ENCODE measurements around the gene RILPL2. TPM values are rescaled to one million over a fixed set of nuclear protein-coding genes. Genes with fewer than 3 reads are reported as not detected.

Gene RILPL2
- polyA plus RNA-seq, 3 donors = 19.3 to 25.1 (median 21.0) TPM

DNA sequence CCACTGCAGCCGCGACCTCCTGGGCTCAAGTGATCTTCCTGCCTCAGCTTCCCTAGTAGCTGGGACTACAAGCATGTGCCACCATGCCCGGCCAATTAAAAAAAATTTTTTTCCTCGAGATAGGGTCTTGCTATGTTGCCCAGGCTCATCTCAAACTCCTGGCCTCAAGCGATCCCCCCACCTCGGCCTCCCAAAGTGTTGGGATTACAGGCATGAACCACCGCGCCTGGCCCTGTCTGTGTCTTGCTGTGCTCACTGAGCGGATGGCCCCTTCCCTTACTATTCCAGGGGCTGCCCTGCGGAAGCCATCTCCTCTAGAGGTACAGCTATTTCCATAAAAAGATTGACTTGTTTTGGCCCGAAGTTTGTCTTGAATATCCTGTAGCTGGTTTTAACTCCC is 41.6 kb upstream of the RILPL2 start:
- Mint-ChIP-seq H3K27ac (no peak overlapping the region), H3K27me3 (ENCODE audit: low read depth in 3 of 3) (peaks cover 0 to 4% (median 3%) of the 10 kb centered on the region in 3 donors), H3K36me3 (peaks cover 10 to 18% of the 10 kb centered on the region in 2 donors), H3K4me1 (peaks cover 2% of the 10 kb centered on the region), H3K9me3 (no peaks in the 10 kb centered on the region), H3K4me3 (no peak overlapping the region)
- no peak overlapping the region for H3K4me2 ChIP-seq (replicated peaks; ENCODE audit: extremely low read depth, low read length, poor library complexity, severe bottlenecking)
- H3K79me2 ChIP-seq (ENCODE audit: insufficient read depth, low read length) = no peaks in the 10 kb centered on the region
- H4K20me1 ChIP-seq (ENCODE audit: insufficient read depth, low read length) = no peaks in the 10 kb centered on the region
- no peak overlapping the region for H3K27ac ChIP-seq (ENCODE audit: low read depth in 1 of 2, low read length in 2 of 2)
- 97% methylated on average over 8 of the region's 11 CpGs for WGBS (ENCODE audit: insufficient coverage)
- intact Hi-C loops (cut with micrococcal nuclease) = no loop called here
- no peaks in the 10 kb centered on the region for H3K4me1 ChIP-seq (ENCODE audit: control insufficient read depth in 1 of 2, insufficient read depth in 2 of 2, low read length in 2 of 2)
- no peak overlapping the region for H2AFZ ChIP-seq (ENCODE audit: insufficient read depth, low read depth, low read length, poor library complexity, severe bottlenecking)
- TF ChIP-seq, protein P1, sequence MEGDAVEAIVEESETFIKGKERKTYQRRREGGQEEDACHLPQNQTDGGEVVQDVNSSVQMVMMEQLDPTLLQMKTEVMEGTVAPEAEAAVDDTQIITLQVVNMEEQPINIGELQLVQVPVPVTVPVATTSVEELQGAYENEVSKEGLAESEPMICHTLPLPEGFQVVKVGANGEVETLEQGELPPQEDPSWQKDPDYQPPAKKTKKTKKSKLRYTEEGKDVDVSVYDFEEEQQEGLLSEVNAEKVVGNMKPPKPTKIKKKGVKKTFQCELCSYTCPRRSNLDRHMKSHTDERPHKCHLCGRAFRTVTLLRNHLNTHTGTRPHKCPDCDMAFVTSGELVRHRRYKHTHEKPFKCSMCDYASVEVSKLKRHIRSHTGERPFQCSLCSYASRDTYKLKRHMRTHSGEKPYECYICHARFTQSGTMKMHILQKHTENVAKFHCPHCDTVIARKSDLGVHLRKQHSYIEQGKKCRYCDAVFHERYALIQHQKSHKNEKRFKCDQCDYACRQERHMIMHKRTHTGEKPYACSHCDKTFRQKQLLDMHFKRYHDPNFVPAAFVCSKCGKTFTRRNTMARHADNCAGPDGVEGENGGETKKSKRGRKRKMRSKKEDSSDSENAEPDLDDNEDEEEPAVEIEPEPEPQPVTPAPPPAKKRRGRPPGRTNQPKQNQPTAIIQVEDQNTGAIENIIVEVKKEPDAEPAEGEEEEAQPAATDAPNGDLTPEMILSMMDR (IDR thresholded peaks at IDR 0.05) = no peak
- no peak for DNase-seq
- no peak overlapping the region for H3K9ac ChIP-seq (ENCODE audit: insufficient read depth, low read length, poor library complexity, severe bottlenecking)
- H3K4me3 ChIP-seq (replicated peaks in 1 of 3; ENCODE audit: low read depth in 2 of 3, low read length in 3 of 3) = no peak overlapping the region
- H3K27me3 ChIP-seq (ENCODE audit: control insufficient read depth in 2 of 2, insufficient read depth in 2 of 2, low read length in 2 of 2) = no peaks in the 10 kb centered on the region
- no peaks in the 10 kb centered on the region for H3K9me3 ChIP-seq (replicated peaks in 1 of 2; ENCODE audit: control insufficient read depth in 1 of 2, insufficient read depth in 1 of 2, low read length in 2 of 2)
- peaks cover 0 to 7% of the 10 kb centered on the region in 2 donors for H3K36me3 ChIP-seq (replicated peaks in 1 of 2; ENCODE audit: control insufficient read depth in 1 of 2, insufficient read depth in 2 of 2, low read length in 2 of 2)

DNA sequence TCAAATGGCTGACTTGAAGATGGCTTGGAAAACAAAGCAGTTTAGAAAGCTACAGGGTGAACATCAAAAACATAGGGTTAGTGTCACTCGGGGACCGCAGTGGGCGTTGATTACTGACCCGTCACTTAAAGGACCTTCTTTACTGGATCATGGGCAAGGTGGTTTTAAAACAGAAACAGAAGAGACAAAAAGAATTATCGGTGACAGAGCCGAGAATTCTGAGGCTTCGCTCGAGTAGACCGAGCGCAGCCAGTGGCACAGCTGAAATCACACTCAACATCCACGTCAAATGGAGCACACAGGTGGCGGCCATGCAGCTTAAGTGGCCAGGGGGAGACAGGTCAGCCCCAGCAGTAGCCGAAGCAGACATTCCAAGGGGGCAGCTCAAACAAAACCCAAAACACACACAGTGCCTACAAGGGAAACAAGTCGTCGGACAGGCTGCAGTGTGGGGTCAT is 38.8 kb upstream of the RILPL2 start:
- H3K4me2 ChIP-seq (replicated peaks; ENCODE audit: extremely low read depth, low read length, poor library complexity, severe bottlenecking) = no peak overlapping the region
- H3K27me3 Mint-ChIP-seq (ENCODE audit: low read depth in 3 of 3) = peaks cover 0 to 2% (median 0%) of the 10 kb centered on the region in 3 donors
- peaks cover 10 to 33% of the 10 kb centered on the region in 2 donors for H3K36me3 ChIP-seq (replicated peaks in 1 of 2; ENCODE audit: control insufficient read depth in 1 of 2, insufficient read depth in 2 of 2, low read length in 2 of 2)
- TF ChIP-seq, protein P1 (IDR thresholded peaks at IDR 0.05) = no peak
- intact Hi-C loops (cut with micrococcal nuclease) = no loop called here
- H3K4me1 ChIP-seq (ENCODE audit: control insufficient read depth in 1 of 2, insufficient read depth in 2 of 2, low read length in 2 of 2) = no peaks in the 10 kb centered on the region
- H3K27ac Mint-ChIP-seq = peak overlapping the region in 1 of 7 donors; percentile 1
- no peaks in the 10 kb centered on the region for H3K79me2 ChIP-seq (ENCODE audit: insufficient read depth, low read length)
- no peak overlapping the region for H3K9ac ChIP-seq (ENCODE audit: insufficient read depth, low read length, poor library complexity, severe bottlenecking)
- WGBS (ENCODE audit: insufficient coverage) = 97% methylated on average over 9 of the region's 15 CpGs
- H3K4me3 ChIP-seq (replicated peaks in 1 of 3; ENCODE audit: low read depth in 2 of 3, low read length in 3 of 3) = no peak overlapping the region
- no peak for DNase-seq
- peaks cover 29 to 45% of the 10 kb centered on the region in 2 donors for H3K36me3 Mint-ChIP-seq
- H3K27me3 ChIP-seq (ENCODE audit: control insufficient read depth in 2 of 2, insufficient read depth in 2 of 2, low read length in 2 of 2) = no peaks in the 10 kb centered on the region
- H2AFZ ChIP-seq (ENCODE audit: insufficient read depth, low read depth, low read length, poor library complexity, severe bottlenecking) = no peak overlapping the region
- H3K4me3 Mint-ChIP-seq = no peak overlapping the region
- H3K9me3 Mint-ChIP-seq = peaks cover 0 to 2% (median 0%) of the 10 kb centered on the region in 7 donors
- H4K20me1 ChIP-seq (ENCODE audit: insufficient read depth, low read length) = peaks cover 6% of the 10 kb centered on the region
- no peak overlapping the region for H3K27ac ChIP-seq (ENCODE audit: low read depth in 1 of 2, low read length in 2 of 2)
- H3K4me1 Mint-ChIP-seq = no peaks in the 10 kb centered on the region
- H3K9me3 ChIP-seq (replicated peaks in 1 of 2; ENCODE audit: control insufficient read depth in 1 of 2, insufficient read depth in 1 of 2, low read length in 2 of 2) = no peaks in the 10 kb centered on the region

Data from CD14-positive monocyte (primary cell).